Measurements from ENCODE around the gene SLC4A11.

DNA sequence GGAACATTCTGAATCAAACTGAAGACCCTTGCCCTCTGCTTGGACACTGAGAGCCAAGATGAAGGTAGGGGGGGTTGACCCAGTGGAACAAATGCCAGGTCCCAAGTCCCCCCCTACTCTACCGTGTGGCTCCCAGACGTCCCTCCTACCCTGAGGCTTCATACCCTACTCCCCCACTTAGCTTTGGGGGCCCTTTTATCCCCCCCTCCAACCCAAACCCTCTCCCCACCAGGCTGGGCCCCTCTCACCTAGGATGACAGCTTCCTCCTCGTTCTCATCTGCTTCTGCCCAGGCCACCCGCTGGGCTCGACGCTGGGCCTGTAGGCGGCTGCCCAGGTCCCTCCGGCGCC is 36.0 kb downstream of the SLC4A11 start:
- TF ChIP-seq, protein P1, sequence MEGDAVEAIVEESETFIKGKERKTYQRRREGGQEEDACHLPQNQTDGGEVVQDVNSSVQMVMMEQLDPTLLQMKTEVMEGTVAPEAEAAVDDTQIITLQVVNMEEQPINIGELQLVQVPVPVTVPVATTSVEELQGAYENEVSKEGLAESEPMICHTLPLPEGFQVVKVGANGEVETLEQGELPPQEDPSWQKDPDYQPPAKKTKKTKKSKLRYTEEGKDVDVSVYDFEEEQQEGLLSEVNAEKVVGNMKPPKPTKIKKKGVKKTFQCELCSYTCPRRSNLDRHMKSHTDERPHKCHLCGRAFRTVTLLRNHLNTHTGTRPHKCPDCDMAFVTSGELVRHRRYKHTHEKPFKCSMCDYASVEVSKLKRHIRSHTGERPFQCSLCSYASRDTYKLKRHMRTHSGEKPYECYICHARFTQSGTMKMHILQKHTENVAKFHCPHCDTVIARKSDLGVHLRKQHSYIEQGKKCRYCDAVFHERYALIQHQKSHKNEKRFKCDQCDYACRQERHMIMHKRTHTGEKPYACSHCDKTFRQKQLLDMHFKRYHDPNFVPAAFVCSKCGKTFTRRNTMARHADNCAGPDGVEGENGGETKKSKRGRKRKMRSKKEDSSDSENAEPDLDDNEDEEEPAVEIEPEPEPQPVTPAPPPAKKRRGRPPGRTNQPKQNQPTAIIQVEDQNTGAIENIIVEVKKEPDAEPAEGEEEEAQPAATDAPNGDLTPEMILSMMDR (IDR thresholded peaks at IDR 0.05): no peak
- TF ChIP-seq POLR2A (IDR thresholded peaks at IDR 0.05): no peak

All from lower leg skin (tissue), 3 donors.